22Rv1 (cell line): ENCODE results near the gene FBXL20.

Experiments
- H3K27ac ChIP-seq: fragments of 450-650 bp; 2 replicates; pipeline ENCODE4 v1.5.1; 2017
- CTCF ChIP-seq: fragments of 450-650 bp; IDR thresholded peaks from 2 replicates; pipeline ENCODE4 v1.5.1; 2017; ENCODE audit warnings: mild to moderate bottlenecking
- ZFX ChIP-seq: fragments of 450-650 bp; IDR thresholded peaks from 2 replicates; pipeline ENCODE4 v1.6.1; 2017; ENCODE audit warnings: antibody characterized with exemption, borderline replicate concordance

The FBXL20 gene

GRCh38 chr17:39221572-39221971 is 179.9 kb downstream of the FBXL20 start:
- H3K27ac ChIP-seq: no peak overlapping the region
- no peak for TF ChIP-seq CTCF

GRCh38 chr17:39219647-39220154 is 181.7 kb downstream of the FBXL20 start:
- no peak overlapping the region for H3K27ac ChIP-seq
- TF ChIP-seq CTCF: no peak
- no peak for TF ChIP-seq ZFX

GRCh38 chr17:39218906-39219305 is 182.5 kb downstream of the FBXL20 start:
- TF ChIP-seq CTCF (no peak), ZFX (no peak)
- H3K27ac ChIP-seq: no peak overlapping the region

GRCh38 chr17:39217734-39218369 is 183.6 kb downstream of the FBXL20 start:
- no peak overlapping the region for H3K27ac ChIP-seq
- TF ChIP-seq CTCF (no peak), ZFX (no peak)

- TF ChIP-seq CTCF (no peak), ZFX (no peak)
- H3K27ac ChIP-seq: no peak overlapping the region
Measured at GRCh38 chr17:39213852-39214251, 187.6 kb downstream of the FBXL20 start.

GRCh38 chr17:39212841-39213480 is 188.5 kb downstream of the FBXL20 start:
- TF ChIP-seq CTCF (no peak), ZFX (no peak)
- no peak overlapping the region for H3K27ac ChIP-seq

GRCh38 chr17:39212195-39212810 is 189.1 kb downstream of the FBXL20 start:
- no peak for TF ChIP-seq ZFX
- no peak overlapping the region for H3K27ac ChIP-seq
